HG02973 (cell line): Measurements from ENCODE around the gene SLC37A1.

Experiments used
- ATAC-seq: cut with Tn5 transposase; IDR thresholded peaks from one replicate; pipeline ENCODE4 v1.9.1; 2021; ENCODE audit warnings: moderate library complexity; ENCODE audit not compliant: unreplicated experiment

The SLC37A1 gene

DNA sequence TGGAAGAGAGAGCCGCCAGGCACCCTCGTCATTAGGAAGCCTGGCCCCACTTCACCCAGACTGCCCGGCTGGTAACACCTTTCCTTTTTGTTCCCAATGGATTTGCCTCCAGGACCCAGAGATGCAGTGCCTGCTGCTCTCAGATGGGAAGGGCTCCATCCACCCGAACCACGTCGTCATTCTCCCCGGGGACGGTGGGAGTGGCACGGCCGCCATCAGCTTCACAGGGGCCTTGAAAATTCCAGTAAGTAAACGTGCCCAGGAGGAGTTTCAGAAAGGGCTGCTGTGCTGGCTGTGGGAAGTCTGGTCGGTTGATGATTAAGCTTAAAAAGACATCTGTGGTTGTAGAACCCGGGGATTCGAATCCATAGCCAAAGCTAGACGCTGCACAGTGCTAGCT is 45.2 kb downstream of the SLC37A1 start:
- no peak for ATAC-seq

- no peak for ATAC-seq
These were observed 45.7 kb downstream of the SLC37A1 start for GRCh38 chr21:42559326-42559725.

- ATAC-seq, result no peak
These were observed 47.0 kb downstream of the SLC37A1 start for GRCh38 chr21:42560517-42561179.

- no peak for ATAC-seq
These were observed 48.4 kb downstream of the SLC37A1 start for GRCh38 chr21:42561762-42562650.

DNA sequence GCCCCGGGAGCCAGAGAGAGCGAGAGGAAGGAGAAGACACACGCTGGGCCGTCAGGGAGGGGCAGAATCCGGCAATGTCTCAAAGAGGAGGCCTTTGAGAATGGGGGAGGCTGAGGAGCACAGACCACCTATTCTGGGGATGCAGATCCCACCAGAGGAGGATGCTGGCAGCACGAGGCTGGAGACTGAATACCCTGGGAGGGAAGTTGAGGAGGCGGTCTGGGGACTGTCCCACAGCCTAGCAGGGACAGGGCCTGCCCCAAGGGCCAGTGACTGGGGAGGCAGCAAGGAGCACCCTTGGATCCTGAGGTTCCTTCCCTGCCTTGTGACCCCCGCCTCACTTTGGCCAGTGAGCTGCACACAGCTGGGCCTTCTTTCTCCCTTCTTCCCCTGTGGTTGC is 49.2 kb downstream of the SLC37A1 start:
- no peak for ATAC-seq

GRCh38 chr21:42563261-42563660 is 49.6 kb downstream of the SLC37A1 start:
- ATAC-seq, result no peak

- no peak for ATAC-seq
These were observed 50.0 kb downstream of the SLC37A1 start for GRCh38 chr21:42563686-42564085.

GRCh38 chr21:42564561-42564971 is 50.9 kb downstream of the SLC37A1 start:
- ATAC-seq, result no peak

GRCh38 chr21:42565206-42565810 is 51.7 kb downstream of the SLC37A1 start:
- ATAC-seq, result no peak

DNA sequence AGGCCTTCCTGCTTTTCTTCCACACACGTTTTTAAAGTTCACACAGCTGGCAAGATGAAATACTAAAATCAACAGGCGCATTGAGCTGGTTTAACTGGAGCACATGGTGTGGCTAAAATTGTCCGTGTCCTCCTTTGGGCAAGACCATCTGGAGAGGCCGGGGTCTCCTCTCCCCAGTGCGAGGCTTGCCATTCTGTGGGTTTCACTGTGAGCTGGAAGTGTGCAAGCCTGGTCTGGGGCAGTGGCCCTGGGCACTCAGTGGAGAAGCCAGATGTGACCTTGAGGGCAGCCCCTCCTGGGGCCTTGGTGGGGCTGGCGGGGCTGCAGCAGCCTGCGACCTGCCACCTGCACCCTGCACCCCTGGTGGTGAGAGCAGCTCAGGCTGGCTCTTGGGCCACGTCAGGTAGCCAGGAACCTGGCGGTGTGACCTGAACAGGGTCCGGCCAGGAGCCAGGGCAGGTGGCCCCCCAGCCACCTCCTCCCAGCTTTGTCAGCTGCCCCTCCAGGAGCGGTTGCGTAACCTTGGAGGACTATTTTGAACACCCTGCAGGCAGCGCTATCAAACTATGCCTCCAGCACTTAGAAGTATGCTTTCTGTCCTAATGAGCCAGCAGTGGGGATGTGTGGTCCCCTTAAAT is 52.4 kb downstream of the SLC37A1 start:
- no peak for ATAC-seq

- no peak for ATAC-seq
These were observed 53.0 kb downstream of the SLC37A1 start for GRCh38 chr21:42566524-42567213.

- ATAC-seq, result no peak
These were observed 53.5 kb downstream of the SLC37A1 start for GRCh38 chr21:42567214-42567555.

- ATAC-seq, result no peak
These were observed 54.2 kb downstream of the SLC37A1 start for GRCh38 chr21:42567861-42568260.

DNA sequence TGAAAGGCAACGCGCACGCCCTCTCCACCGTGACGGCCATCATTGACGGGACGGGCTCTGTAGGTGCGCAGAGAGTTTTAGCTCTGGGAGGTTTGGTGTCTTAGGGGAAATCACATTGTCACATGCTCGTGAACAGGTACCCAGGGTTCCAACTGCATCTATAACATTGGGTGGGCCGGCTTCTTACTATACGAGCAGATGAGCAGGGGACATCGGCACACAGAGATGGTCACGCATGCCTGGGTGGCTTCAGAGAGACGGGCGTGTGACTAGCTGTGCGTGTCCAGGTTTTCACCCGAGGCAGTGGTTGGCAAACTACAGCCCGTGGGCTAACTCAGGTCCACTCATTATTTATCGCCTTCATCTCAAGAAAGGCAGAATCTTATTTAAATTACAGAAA is 54.7 kb downstream of the SLC37A1 start:
- no peak for ATAC-seq

DNA sequence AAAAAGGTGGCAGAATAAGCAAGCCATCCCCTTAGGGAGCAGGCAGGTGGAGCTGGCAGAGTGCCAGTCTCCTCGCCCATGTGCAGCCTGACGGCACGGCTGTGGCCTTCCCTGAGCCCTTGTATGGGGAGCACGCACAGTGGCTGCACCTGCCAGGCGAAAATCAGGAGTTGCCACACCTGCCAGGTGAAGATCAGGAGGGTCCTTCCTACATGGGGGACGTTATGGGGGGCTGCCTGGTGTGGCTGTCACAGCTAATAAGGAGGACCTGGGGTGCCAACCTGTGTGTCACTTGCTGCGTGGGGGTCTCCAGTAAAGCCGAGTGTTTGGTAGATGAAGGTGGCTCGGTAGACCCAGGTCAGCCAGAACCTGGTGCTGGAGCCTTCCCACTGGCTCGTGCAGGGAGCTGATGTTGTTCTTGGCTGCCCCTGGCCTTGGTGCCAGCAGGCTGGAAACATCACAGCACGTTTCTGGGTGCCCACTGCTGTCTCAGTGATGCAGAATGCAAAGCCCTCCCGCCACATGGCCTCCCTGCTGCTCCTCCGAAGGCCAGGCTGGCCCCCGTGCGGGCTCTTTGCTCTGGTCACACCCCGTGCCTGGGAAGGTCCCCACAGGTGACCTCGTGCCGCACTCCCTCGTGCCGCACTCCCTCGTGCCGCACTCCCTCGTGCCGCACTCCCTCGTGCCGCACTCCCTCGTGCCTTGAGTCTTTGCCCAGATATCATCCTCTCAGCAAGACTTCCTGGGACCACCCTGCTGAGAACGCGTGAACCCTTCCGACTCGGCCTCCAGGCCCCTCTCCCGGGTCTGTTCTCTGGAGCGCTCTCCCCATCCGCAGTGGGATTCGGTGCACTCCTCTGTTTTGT is 55.4 kb downstream of the SLC37A1 start:
- no peak for ATAC-seq

DNA sequence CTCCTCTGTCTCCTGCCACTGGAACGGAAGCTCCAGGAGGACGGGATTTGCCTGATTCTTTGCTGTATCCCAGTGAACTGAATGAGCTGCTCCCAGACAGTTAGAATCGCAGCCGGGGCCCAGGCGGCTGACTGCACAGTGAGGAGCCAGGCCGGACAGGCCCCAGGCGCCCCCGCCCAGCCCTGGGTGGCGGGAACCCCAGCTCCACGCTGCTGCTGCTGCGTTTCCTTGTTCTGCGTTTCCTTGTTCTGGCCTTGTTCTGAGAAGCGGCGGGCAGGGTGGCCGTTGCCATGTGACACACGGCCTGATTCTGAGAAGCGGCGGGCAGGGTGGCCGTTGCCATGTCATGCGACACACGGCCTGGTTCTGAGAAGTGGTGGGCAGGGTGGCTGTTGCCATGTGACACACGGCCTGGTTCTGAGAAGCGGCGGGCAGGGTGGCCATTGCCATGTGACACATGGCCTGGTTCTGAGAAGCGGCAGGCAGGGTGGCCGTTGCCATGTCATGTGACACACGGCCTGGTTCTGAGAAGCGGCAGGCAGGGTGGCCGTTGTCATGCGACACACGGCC is 56.2 kb downstream of the SLC37A1 start:
- no peak for ATAC-seq

DNA sequence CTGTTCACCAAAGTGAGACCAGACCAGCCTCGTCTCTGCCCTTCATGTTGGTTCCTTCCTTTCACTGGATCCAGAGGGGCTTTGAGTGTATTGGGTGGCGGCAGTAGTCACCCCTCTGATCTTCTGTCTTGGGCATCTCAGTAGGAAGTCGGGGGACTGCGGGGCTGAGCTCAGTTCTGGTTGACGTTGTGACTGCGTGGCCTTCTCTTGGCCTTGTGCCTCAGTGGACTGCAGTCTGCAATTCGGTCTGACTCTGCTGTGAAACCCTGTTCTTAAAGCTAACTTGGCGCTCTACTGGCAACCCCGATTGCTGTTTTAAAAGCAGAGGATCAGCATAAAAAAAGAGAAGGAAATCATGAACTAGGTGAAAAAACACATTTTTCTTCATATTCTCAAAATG is 56.7 kb downstream of the SLC37A1 start:
- no peak for ATAC-seq

GRCh38 chr21:42570841-42571387 is 57.3 kb downstream of the SLC37A1 start:
- no peak for ATAC-seq

GRCh38 chr21:42571391-42572150 is 57.9 kb downstream of the SLC37A1 start:
- no peak for ATAC-seq
